WERI-Rb-1 (cell line): Measurements from ENCODE around the gene UBASH3B.

ENCODE experiments used
- DNase-seq: peaks from one replicate; pipeline ENCODE4 v3.0.0-alpha.2; 2020
- H3K27ac ChIP-seq: fragments of 250-450 bp; sonication (Bioruptor Pico); 2 replicates; pipeline ENCODE4 v1.5.1; 2020; ENCODE audit warnings: mild to moderate bottlenecking, moderate library complexity
- H3K27me3 ChIP-seq: fragments of 250-450 bp; sonication (Bioruptor Pico); 2 replicates; pipeline ENCODE4 v1.5.1; 2021; ENCODE audit warnings: mild to moderate bottlenecking, low read depth, moderate library complexity; ENCODE audit not compliant: insufficient read depth, severe bottlenecking
- H3K36me3 ChIP-seq: fragments of 250-450 bp; sonication (Bioruptor Pico); 2 replicates; pipeline ENCODE4 v1.5.1; 2020; ENCODE audit warnings: mild to moderate bottlenecking, moderate library complexity
- H3K4me3 ChIP-seq: 2 replicates; pipeline ENCODE4 v1.5.1; 2011; ENCODE audit warnings: low read depth, mild to moderate bottlenecking, control low read depth, low read length
- H3K9me3 ChIP-seq: fragments of 250-450 bp; sonication (Bioruptor Pico); 2 replicates; pipeline ENCODE4 v1.5.1; 2021; ENCODE audit warnings: mild to moderate bottlenecking, moderate library complexity; ENCODE audit not compliant: severe bottlenecking
- CTCF ChIP-seq: IDR thresholded peaks from 2 replicates; pipeline ENCODE4 v1.5.1; 2011; ENCODE audit warnings: low read depth, mild to moderate bottlenecking, control low read depth, inconsistent platforms, low read length

Gene UBASH3B

GRCh38 chr11:122786896-122787295 lies 131.4 kb downstream of the UBASH3B start:
- Histone ChIP-seq H3K9me3 (no peaks in the 10 kb centered on the region), H3K27me3 (peaks cover 79% of the 10 kb centered on the region), H3K36me3 (no peaks in the 10 kb centered on the region), H3K4me3 (no peak overlapping the region), H3K27ac (no peak overlapping the region)
- no peak for DNase-seq
- TF ChIP-seq CTCF: no peak

GRCh38 chr11:122788781-122789535 lies 133.4 kb downstream of the UBASH3B start:
- DNase-seq: no peak
- TF ChIP-seq CTCF: no peak
- Histone ChIP-seq H3K9me3 (no peaks in the 10 kb centered on the region), H3K4me3 (no peak overlapping the region), H3K27me3 (peaks cover 78% of the 10 kb centered on the region), H3K27ac (no peak overlapping the region), H3K36me3 (no peaks in the 10 kb centered on the region)

GRCh38 chr11:122789907-122790306 lies 134.4 kb downstream of the UBASH3B start:
- DNase-seq: no peak
- Histone ChIP-seq H3K27me3 (peaks cover 77% of the 10 kb centered on the region), H3K36me3 (no peaks in the 10 kb centered on the region), H3K27ac (no peak overlapping the region), H3K4me3 (no peak overlapping the region), H3K9me3 (no peaks in the 10 kb centered on the region)
- no peak for TF ChIP-seq CTCF

GRCh38 chr11:122791411-122791810 lies 135.9 kb downstream of the UBASH3B start:
- no peak overlapping the region for H3K4me3 ChIP-seq
- H3K36me3 ChIP-seq: no peaks in the 10 kb centered on the region
- H3K27me3 ChIP-seq: peaks cover 75% of the 10 kb centered on the region
- no peak overlapping the region for H3K27ac ChIP-seq
- no peak for TF ChIP-seq CTCF
- no peak for DNase-seq
- no peaks in the 10 kb centered on the region for H3K9me3 ChIP-seq

- no peak overlapping the region for H3K27ac ChIP-seq
- TF ChIP-seq CTCF: no peak
- H3K36me3 ChIP-seq: no peaks in the 10 kb centered on the region
- H3K4me3 ChIP-seq: no peak overlapping the region
- no peaks in the 10 kb centered on the region for H3K9me3 ChIP-seq
- peaks cover 73% of the 10 kb centered on the region for H3K27me3 ChIP-seq
- no peak for DNase-seq
These were observed 136.3 kb downstream of the UBASH3B start for GRCh38 chr11:122791836-122792235.

- Histone ChIP-seq H3K36me3 (no peaks in the 10 kb centered on the region), H3K4me3 (no peak overlapping the region), H3K9me3 (no peaks in the 10 kb centered on the region), H3K27me3 (peaks cover 60% of the 10 kb centered on the region), H3K27ac (no peak overlapping the region)
- no peak for TF ChIP-seq CTCF
- no peak for DNase-seq
These were observed 138.0 kb downstream of the UBASH3B start for GRCh38 chr11:122793515-122793914.
